CD8-positive, alpha-beta memory T cell (primary cell): ENCODE data around the gene SHB. TPM values are rescaled to one million over a fixed set of nuclear protein-coding genes. Genes with fewer than 3 reads are reported as not detected.

Experiments used
- CTCF ChIA-PET: fragments of 350-600 bp; sonication (Branson Sonifier 250); formaldehyde crosslinking; loops from one replicate; lab custom pipeline; 2021; ENCODE audit warnings: antibody characterized with exemption; lab: Charles Lee
- POLR2A ChIA-PET: fragments of 350-600 bp; sonication (Branson Sonifier 250); formaldehyde crosslinking; loops from one replicate; lab custom pipeline; 2021; ENCODE audit warnings: antibody characterized with exemption; lab: Charles Lee
- DNase-seq, 5 donors: peaks; one replicate each; pipeline versions ENCODE4 v3.0.0 to v3.0.0-alpha.2; 2020 to 2022; ENCODE audit warnings: mixed read lengths in 1 of 5
- H3K27ac ChIP-seq: one replicate; pipeline ENCODE4 v1.7.0; 2013; ENCODE audit warnings: low read depth, mild to moderate bottlenecking, low read length, moderate library complexity
- H3K27me3 ChIP-seq: 2 replicates; pipeline ENCODE4 v1.7.0; 2013; ENCODE audit warnings: low read length, mild to moderate bottlenecking; ENCODE audit not compliant: insufficient read depth, poor library complexity, severe bottlenecking
- H3K36me3 ChIP-seq: 2 replicates; pipeline ENCODE4 v1.7.0; 2013; ENCODE audit warnings: mild to moderate bottlenecking, low read length, moderate library complexity; ENCODE audit not compliant: insufficient read depth
- H3K4me1 ChIP-seq: 2 replicates; pipeline ENCODE4 v1.7.0; 2013; ENCODE audit warnings: mild to moderate bottlenecking, low read length, moderate library complexity; ENCODE audit not compliant: insufficient read depth
- H3K4me3 ChIP-seq: 2 replicates; pipeline ENCODE4 v1.7.0; 2013; ENCODE audit warnings: mild to moderate bottlenecking, low read length
- H3K9me3 ChIP-seq: 2 replicates; pipeline ENCODE4 v1.7.0; 2013; ENCODE audit warnings: mild to moderate bottlenecking, low read length
- H3K27ac Mint-ChIP-seq, 8 donors: one replicate each; pipeline ENCODE4 v1.8.0; 2020 to 2021; ENCODE audit warnings: mixed read lengths in 8 of 8, mild to moderate bottlenecking in 6 of 8, inconsistent platforms in 3 of 8, moderate library complexity in 3 of 8
- H3K27me3 Mint-ChIP-seq, 2 donors: one replicate each; pipeline ENCODE4 v1.8.0; 2020 to 2021; ENCODE audit warnings: mixed read lengths in 2 of 2, mild to moderate bottlenecking in 1 of 2, moderate library complexity in 1 of 2
- H3K36me3 Mint-ChIP-seq, 3 donors: one replicate each; pipeline ENCODE4 v1.8.0; 2020 to 2021; ENCODE audit warnings: mixed read lengths in 3 of 3, inconsistent platforms in 1 of 3, mild to moderate bottlenecking in 1 of 3
- H3K4me1 Mint-ChIP-seq, 3 donors: one replicate each; pipeline ENCODE4 v1.8.0; 2020 to 2021; ENCODE audit warnings: mixed read lengths in 3 of 3, inconsistent platforms in 1 of 3, mild to moderate bottlenecking in 1 of 3
- H3K4me3 Mint-ChIP-seq, 7 donors: one replicate each; pipeline ENCODE4 v1.8.0; 2020 to 2021; ENCODE audit warnings: mixed read lengths in 7 of 7, mild to moderate bottlenecking in 6 of 7, moderate library complexity in 4 of 7, inconsistent platforms in 2 of 7
- H3K9me3 Mint-ChIP-seq, 5 donors: one replicate each; pipeline ENCODE4 v1.8.0; 2020 to 2022; ENCODE audit warnings: mixed read lengths in 5 of 5, mild to moderate bottlenecking in 3 of 5, moderate library complexity in 2 of 5, inconsistent platforms in 1 of 5
- polyA plus RNA-seq: library from polyadenylated mRNA; unstranded; fragments of 300-500 nt; fragmentation: Illumina TruSeq; gene quantifications from one replicate; pipeline ENCODE4 v1.2.3, GENCODE V29; 2021
- total RNA-seq, 2 experiments: library from RNA; stranded (reverse); gene quantifications; one replicate each; pipeline ENCODE4 v1.2.3, GENCODE V29; 2021

SHB gene
- total and polyA plus RNA-seq, 3 experiments from 2014 or later: 0.64 to 1.8 (median 1.8) TPM

- no peak overlapping the region for H3K4me3 Mint-ChIP-seq
- no peaks in the 10 kb centered on the region for H3K36me3 Mint-ChIP-seq
- H3K4me3 ChIP-seq: no peak overlapping the region
- ChIA-PET POLR2A (no interaction called here), CTCF (no interaction called here)
- no peaks in the 10 kb centered on the region for H3K27me3 ChIP-seq
- H3K36me3 ChIP-seq: no peaks in the 10 kb centered on the region
- DNase-seq: no peak
- no peak overlapping the region for H3K27ac Mint-ChIP-seq
- H3K4me1 Mint-ChIP-seq: peaks cover 0 to 10% (median 3%) of the 10 kb centered on the region in 3 donors
- peaks cover 1 to 8% of the 10 kb centered on the region in 2 donors for H3K27me3 Mint-ChIP-seq
- no peaks in the 10 kb centered on the region for H3K4me1 ChIP-seq
- no peaks in the 10 kb centered on the region for H3K9me3 Mint-ChIP-seq
- no peak overlapping the region for H3K27ac ChIP-seq
- no peaks in the 10 kb centered on the region for H3K9me3 ChIP-seq
Observed at GRCh38 chr9:37997636-37998374, 71.2 kb downstream of the SHB start.

GRCh38 chr9:37996819-37997217 lies 72.2 kb downstream of the SHB start:
- CTCF ChIA-PET: no interaction called here

GRCh38 chr9:37995961-37996818 lies 72.8 kb downstream of the SHB start:
- no peaks in the 10 kb centered on the region for H3K4me1 ChIP-seq
- H3K4me3 Mint-ChIP-seq: no peak overlapping the region
- ChIA-PET POLR2A (no interaction called here), CTCF (no interaction called here)
- H3K27me3 ChIP-seq: no peaks in the 10 kb centered on the region
- H3K27ac ChIP-seq: no peak overlapping the region
- H3K9me3 ChIP-seq: no peaks in the 10 kb centered on the region
- no peak overlapping the region for H3K4me3 ChIP-seq
- no peak overlapping the region for H3K27ac Mint-ChIP-seq
- H3K36me3 ChIP-seq: no peaks in the 10 kb centered on the region
- no peaks in the 10 kb centered on the region for H3K9me3 Mint-ChIP-seq
- H3K36me3 Mint-ChIP-seq: no peaks in the 10 kb centered on the region
- peaks cover 0 to 7% (median 3%) of the 10 kb centered on the region in 3 donors for H3K4me1 Mint-ChIP-seq
- H3K27me3 Mint-ChIP-seq: peaks cover 1 to 13% of the 10 kb centered on the region in 2 donors
- DNase-seq: no peak

More at GRCh38 chr9:37996819-37997217, 72.2 kb downstream of the SHB start:
- H3K36me3 Mint-ChIP-seq: no peaks in the 10 kb centered on the region
- H3K4me1 Mint-ChIP-seq: peaks cover 0 to 7% (median 3%) of the 10 kb centered on the region in 3 donors
- POLR2A ChIA-PET: no interaction called here
- no peaks in the 10 kb centered on the region for H3K9me3 ChIP-seq
- no peak overlapping the region for H3K27ac ChIP-seq
- no peaks in the 10 kb centered on the region for H3K27me3 ChIP-seq
- no peak overlapping the region for H3K4me3 ChIP-seq
- no peak overlapping the region for H3K4me3 Mint-ChIP-seq
- H3K27me3 Mint-ChIP-seq: peaks cover 1 to 10% of the 10 kb centered on the region in 2 donors
- no peak for DNase-seq
- H3K36me3 ChIP-seq: no peaks in the 10 kb centered on the region
- no peaks in the 10 kb centered on the region for H3K9me3 Mint-ChIP-seq
- peak overlapping the region in 1 of 8 donors; percentile 12 for H3K27ac Mint-ChIP-seq
- H3K4me1 ChIP-seq: no peaks in the 10 kb centered on the region

GRCh38 chr9:37995348-37995737 lies 73.7 kb downstream of the SHB start:
- peaks cover 1 to 13% of the 10 kb centered on the region in 2 donors for H3K27me3 Mint-ChIP-seq
- ChIA-PET CTCF (no interaction called here), POLR2A (no interaction called here)
- no peaks in the 10 kb centered on the region for H3K36me3 Mint-ChIP-seq
- Histone ChIP-seq H3K4me1 (no peaks in the 10 kb centered on the region), H3K36me3 (no peaks in the 10 kb centered on the region), H3K9me3 (no peaks in the 10 kb centered on the region), H3K4me3 (no peak overlapping the region), H3K27me3 (no peaks in the 10 kb centered on the region), H3K27ac (no peak overlapping the region)
- H3K4me1 Mint-ChIP-seq: peaks cover 0 to 7% (median 3%) of the 10 kb centered on the region in 3 donors
- no peak overlapping the region for H3K27ac Mint-ChIP-seq
- DNase-seq: no peak
- no peaks in the 10 kb centered on the region for H3K9me3 Mint-ChIP-seq
- H3K4me3 Mint-ChIP-seq: no peak overlapping the region

- Histone ChIP-seq H3K4me3 (no peak overlapping the region), H3K9me3 (no peaks in the 10 kb centered on the region), H3K27ac (no peak overlapping the region), H3K36me3 (no peaks in the 10 kb centered on the region), H3K4me1 (no peaks in the 10 kb centered on the region), H3K27me3 (no peaks in the 10 kb centered on the region)
- Mint-ChIP-seq H3K4me1 (peaks cover 0 to 7% (median 3%) of the 10 kb centered on the region in 3 donors), H3K4me3 (no peak overlapping the region), H3K9me3 (no peaks in the 10 kb centered on the region), H3K27ac (peak overlapping the region in 1 of 8 donors; percentile 5), H3K27me3 (peaks cover 1 to 13% of the 10 kb centered on the region in 2 donors), H3K36me3 (no peaks in the 10 kb centered on the region)
- POLR2A ChIA-PET: no interaction called here
- CTCF ChIA-PET: no interaction called here
- DNase-seq: no peak
Observed at GRCh38 chr9:37994639-37995347, 74.2 kb downstream of the SHB start.

- no peak overlapping the region for H3K4me3 ChIP-seq
- H3K9me3 Mint-ChIP-seq: no peaks in the 10 kb centered on the region
- H3K27me3 Mint-ChIP-seq: peaks cover 3 to 13% of the 10 kb centered on the region in 2 donors
- peak overlapping the region in 1 of 8 donors; percentile 1 for H3K27ac Mint-ChIP-seq
- H3K4me3 Mint-ChIP-seq: no peak overlapping the region
- no peak overlapping the region for H3K27ac ChIP-seq
- DNase-seq: no peak
- no peaks in the 10 kb centered on the region for H3K9me3 ChIP-seq
- peaks cover 0 to 7% (median 3%) of the 10 kb centered on the region in 3 donors for H3K4me1 Mint-ChIP-seq
- H3K27me3 ChIP-seq: no peaks in the 10 kb centered on the region
- POLR2A ChIA-PET: no interaction called here
- H3K36me3 ChIP-seq: no peaks in the 10 kb centered on the region
- H3K4me1 ChIP-seq: no peaks in the 10 kb centered on the region
- H3K36me3 Mint-ChIP-seq: no peaks in the 10 kb centered on the region
- CTCF ChIA-PET: no interaction called here
Observed at GRCh38 chr9:37992924-37993349, 76.1 kb downstream of the SHB start.

GRCh38 chr9:37990404-37991015 lies 78.5 kb downstream of the SHB start:
- H3K27me3 Mint-ChIP-seq: peaks cover 3 to 13% of the 10 kb centered on the region in 2 donors

More at GRCh38 chr9:37990404-37991015, 78.5 kb downstream of the SHB start:
- H3K9me3 Mint-ChIP-seq: no peaks in the 10 kb centered on the region
- H3K36me3 ChIP-seq: no peaks in the 10 kb centered on the region
- H3K27ac ChIP-seq: no peak overlapping the region
- H3K4me3 ChIP-seq: no peak overlapping the region
- ChIA-PET POLR2A (no interaction called here), CTCF (no interaction called here)
- H3K4me3 Mint-ChIP-seq: no peak overlapping the region
- no peaks in the 10 kb centered on the region for H3K9me3 ChIP-seq
- no peaks in the 10 kb centered on the region for H3K36me3 Mint-ChIP-seq
- H3K27me3 ChIP-seq: no peaks in the 10 kb centered on the region
- H3K27ac Mint-ChIP-seq: no peak overlapping the region
- H3K4me1 ChIP-seq: no peaks in the 10 kb centered on the region
- no peak for DNase-seq
- peaks cover 0 to 7% (median 3%) of the 10 kb centered on the region in 3 donors for H3K4me1 Mint-ChIP-seq
